GM18499 (cell line): ENCODE data around the gene TFR2.

Experiments
- ATAC-seq: cut with Tn5 transposase; IDR thresholded peaks from one replicate; pipeline ENCODE4 v1.9.1; 2021; ENCODE audit warnings: moderate number of reproducible peaks; ENCODE audit not compliant: insufficient read depth, unreplicated experiment

The TFR2 gene

GRCh38 chr7:100575746-100576383 lies 65.5 kb downstream of the TFR2 start:
- no peak for ATAC-seq

GRCh38 chr7:100575206-100575631 lies 66.1 kb downstream of the TFR2 start:
- ATAC-seq = no peak

- no peak for ATAC-seq
These were observed 66.8 kb downstream of the TFR2 start for GRCh38 chr7:100574362-100575205.

GRCh38 chr7:100573691-100574361 lies 67.5 kb downstream of the TFR2 start, which contains the start of gene SAP25:
Gene SAP25, minus strand, starts transcription at chr7:100573900. Its CDS starts 158 bp downstream, at chr7:100573742.
- no peak for ATAC-seq

- no peak for ATAC-seq
These were observed 68.2 kb downstream of the TFR2 start for GRCh38 chr7:100572949-100573675.

- ATAC-seq = no peak
These were observed 68.9 kb downstream of the TFR2 start for GRCh38 chr7:100572281-100572948.

GRCh38 chr7:100571829-100572116 lies 69.6 kb downstream of the TFR2 start:
- no peak for ATAC-seq

GRCh38 chr7:100570954-100571828 lies 70.2 kb downstream of the TFR2 start:
- ATAC-seq = no peak
